ENCODE results near the gene TYW1. TPM values are rescaled to one million over a fixed set of nuclear protein-coding genes. Genes with fewer than 3 reads are reported as not detected.
"Not testable (repeated sequence)": the region's sequence is repeated elsewhere in the genome, so short reads cannot be mapped to it uniquely, and the experiment has no call there.

Gene TYW1
- total and polyA plus RNA-seq, 12 donors = 6.7 to 15.1 (median 9.4) TPM

- no peak for TF ChIP-seq CTCF (IDR thresholded peaks at IDR 0.05)
- ATAC-seq = no peak
- H3K27me3 ChIP-seq = no peaks in the 10 kb centered on the region
- no peaks in the 10 kb centered on the region for H3K9me3 ChIP-seq
- H3K27ac ChIP-seq = no peak overlapping the region
- no peak overlapping the region for H3K4me3 ChIP-seq
- peaks cover 0 to 7% (median 0%) of the 10 kb centered on the region in 9 donors for H3K36me3 ChIP-seq
- intact Hi-C loops (cut with DNase I) = no loop called here
- H3K4me1 ChIP-seq = no peaks in the 10 kb centered on the region
- 68 to 76% methylated on average over 7 of the region's 7 CpGs for WGBS, 2 donors
- DNase-seq = no peak
Observed at GRCh38 chr7:67267914-67268313, 271.3 kb downstream of the TYW1 start.

GRCh38 chr7:67269916-67270315 lies 273.3 kb downstream of the TYW1 start:
- intact Hi-C loops (cut with DNase I); H3K4me3 ChIP-seq; H3K9me3 ChIP-seq; H3K27me3 ChIP-seq; H3K4me1 ChIP-seq; H3K36me3 ChIP-seq; DNase-seq; H3K27ac ChIP-seq; ATAC-seq: not testable (repeated sequence)
- WGBS, 2 donors = 98 to 99% methylated on average over 2 of the region's 2 CpGs

Small RNAs within 50 kb of the gene (microRNA-seq; reads per million reads assigned to microRNA genes)
- gene MIR4650-1 = 0 reads per million in 2 donors

Other genes with a start within 250 kb of the TYW1 start
- 10 to 100 TPM; 37.3 to 53.4 (median 46.0) TPM for gene TMEM248, start 75.6 kb upstream of the TYW1 start, total RNA-seq
- 10 to 100 TPM; 10.2 to 28.5 TPM for gene TMEM248, start 75.6 kb upstream of the TYW1 start, polyA plus RNA-seq
- 100 to 1,000 TPM; 163 to 351 (median 242) TPM for gene SBDS, start 1.2 kb upstream of the TYW1 start, total RNA-seq
- gene SBDS, start 1.2 kb upstream of the TYW1 start, polyA plus RNA-seq = 100 to 1,000 TPM; 107 to 254 TPM